Fibroblast of lung (primary cell): ENCODE measurements around the gene ATP2B1.

Experiments
- CTCF ChIP-seq, 2 donors: IDR thresholded peaks in 1 of 2; conservative IDR thresholded peaks in 1 of 2; 1 replicate in 1 of 2; 2 replicates in 1 of 2; pipeline ENCODE4 v1.5.1; 2011 to 2012; ENCODE audit warnings: low read length in 2 of 2, control low read depth in 1 of 2, inconsistent platforms in 1 of 2, low read depth in 1 of 2, mild to moderate bottlenecking in 1 of 2
- EZH2 ChIP-seq: IDR thresholded peaks from 2 replicates; pipeline ENCODE4 v1.5.1; 2012; ENCODE audit warnings: low read length, control low read depth, mild to moderate bottlenecking; ENCODE audit errors: missing control alignments

GRCh38 chr12:89593233-89593632 is 115.4 kb downstream of the ATP2B1 start:
- TF ChIP-seq CTCF (conservative IDR thresholded peaks at IDR 0.05 in 1 of 2, IDR thresholded peaks at IDR 0.05 in 1 of 2; ENCODE audit: low read depth in 1 of 2, low read length in 2 of 2) (no peak), EZH2 (no peak)
